Ectodermal cell (in vitro differentiated cells): ENCODE data around the gene SNX10.

Source experiments
- H3K27ac ChIP-seq: 2 replicates; pipeline ENCODE4 v1.7.0; 2013; ENCODE audit warnings: mild to moderate bottlenecking, low read depth, low read length; ENCODE audit not compliant: insufficient read depth, poor library complexity, severe bottlenecking
- H3K27me3 ChIP-seq: 2 replicates; pipeline ENCODE4 v1.7.0; 2013; ENCODE audit warnings: mild to moderate bottlenecking, low read length; ENCODE audit not compliant: insufficient read depth, control insufficient read depth, poor library complexity, severe bottlenecking
- H3K36me3 ChIP-seq: one replicate; pipeline ENCODE4 v1.7.0; 2013; ENCODE audit warnings: low read length; ENCODE audit not compliant: control insufficient read depth, insufficient read depth
- H3K4me1 ChIP-seq: one replicate; pipeline ENCODE4 v1.7.0; 2013; ENCODE audit warnings: low read length; ENCODE audit not compliant: control insufficient read depth, insufficient read depth
- H3K4me3 ChIP-seq: 2 replicates; pipeline ENCODE4 v1.7.0; 2013; ENCODE audit warnings: low read depth, low read length, control low read depth; ENCODE audit not compliant: insufficient read depth
- H3K9me3 ChIP-seq: 2 replicates; pipeline ENCODE4 v1.7.0; 2013; ENCODE audit warnings: mild to moderate bottlenecking, low read length, moderate library complexity; ENCODE audit not compliant: control insufficient read depth
- WGBS, 2 experiments: methylation state at CpG; one replicate each; pipeline ENCODE4 v1.1.7; 2013; ENCODE audit warnings: missing lambda C conversion rate in 2 of 2; 5-methylcytosine and 5-hydroxymethylcytosine counted together

Gene SNX10

DNA sequence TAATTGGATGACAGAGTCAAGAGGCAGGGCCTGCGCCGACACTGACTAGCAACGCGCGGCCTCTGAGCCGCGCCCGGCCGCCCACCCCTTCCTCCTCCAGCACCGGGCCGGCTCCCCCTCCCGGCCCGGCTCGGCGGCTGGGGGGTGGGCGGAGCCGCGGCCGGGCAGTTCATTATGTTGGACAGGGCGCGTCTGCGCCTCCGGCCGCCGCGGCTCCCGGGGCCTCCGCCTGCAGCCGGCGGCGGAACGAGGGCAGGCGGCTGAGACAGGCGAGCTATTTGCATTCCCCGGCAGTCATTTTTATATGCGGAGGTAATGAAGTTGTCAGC, 106.7 kb downstream of the SNX10 start:
- 0% methylated on average over 36 of the region's 36 CpGs for WGBS, 2 experiments
- no peaks in the 10 kb centered on the region for H3K27me3 ChIP-seq
- H3K4me3 ChIP-seq, result peak overlapping the region; percentile 68
- peaks cover 12% of the 10 kb centered on the region for H3K4me1 ChIP-seq
- peak overlapping the region; percentile 94 for H3K27ac ChIP-seq
- H3K36me3 ChIP-seq, result no peaks in the 10 kb centered on the region
- no peaks in the 10 kb centered on the region for H3K9me3 ChIP-seq

DNA sequence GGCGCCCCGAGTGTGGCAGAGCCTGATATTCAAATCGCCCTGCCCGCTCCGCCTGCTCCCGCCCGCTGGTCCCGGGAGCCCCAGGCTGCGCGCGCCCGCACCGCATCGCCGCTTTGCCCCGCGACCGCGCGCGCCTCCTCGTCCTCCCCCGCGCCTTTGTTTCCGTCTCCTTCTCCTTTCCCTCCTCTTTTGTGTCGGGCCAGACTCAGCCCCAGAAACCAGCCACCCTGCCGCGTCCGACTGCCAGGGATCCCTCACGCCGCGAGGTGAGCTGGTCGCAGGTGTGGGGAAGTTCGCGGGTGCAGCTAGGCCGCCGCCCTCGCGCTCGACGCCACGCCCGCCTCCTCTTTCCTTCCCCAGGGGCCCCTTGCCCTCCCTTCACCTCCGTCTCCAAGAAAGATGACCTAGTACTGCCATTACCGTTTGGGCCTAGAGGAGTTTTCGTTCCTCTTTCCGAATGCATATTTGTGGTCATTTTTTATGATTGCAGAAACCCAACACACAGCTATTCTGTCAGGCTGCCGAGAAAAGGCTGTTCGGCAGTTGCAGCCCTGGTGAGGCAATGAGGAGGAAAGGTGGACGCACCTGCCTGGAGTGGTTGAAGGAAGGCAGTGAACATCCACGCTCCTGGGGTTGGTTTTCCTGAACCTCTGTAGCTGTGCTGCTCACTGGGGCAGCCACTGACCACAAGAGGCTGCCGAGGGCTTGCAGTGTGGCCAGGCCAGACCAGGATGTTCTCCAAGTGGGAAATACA, 107.3 kb downstream of the SNX10 start:
- H3K4me3 ChIP-seq, result peak overlapping the region; percentile 68
- no peaks in the 10 kb centered on the region for H3K36me3 ChIP-seq
- no peaks in the 10 kb centered on the region for H3K27me3 ChIP-seq
- H3K9me3 ChIP-seq, result no peaks in the 10 kb centered on the region
- 3% methylated on average over 52 of the region's 52 CpGs for WGBS, 2 experiments
- H3K27ac ChIP-seq, result peak overlapping the region; percentile 94
- H3K4me1 ChIP-seq, result peaks cover 12% of the 10 kb centered on the region

GRCh38 chr7:26399736-26400135, 108.1 kb downstream of the SNX10 start:
- WGBS, 2 experiments, result 93 to 97% methylated on average over 1 of the region's 1 CpG
- Histone ChIP-seq H3K36me3 (no peaks in the 10 kb centered on the region), H3K27me3 (no peaks in the 10 kb centered on the region), H3K27ac (no peak overlapping the region), H3K9me3 (no peaks in the 10 kb centered on the region), H3K4me1 (peaks cover 12% of the 10 kb centered on the region), H3K4me3 (peak overlapping the region; percentile 68)

DNA sequence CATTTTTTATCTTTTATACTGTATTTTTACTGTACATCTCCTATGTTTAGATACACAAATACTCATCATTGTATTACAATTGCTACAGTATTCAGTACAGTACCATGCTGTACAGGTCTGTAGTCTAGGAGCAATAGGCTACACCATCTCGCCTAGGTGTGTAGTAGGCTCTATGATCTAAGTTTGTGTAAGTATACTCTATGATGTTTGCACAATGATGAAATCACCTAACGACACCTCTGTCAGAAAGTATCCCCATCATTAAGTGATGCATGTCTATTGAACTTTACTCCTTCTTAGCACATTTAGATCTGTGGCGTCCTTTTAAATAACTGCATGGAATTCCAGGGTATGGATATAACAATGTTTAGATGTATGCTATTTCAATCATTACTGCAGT, 112.0 kb downstream of the SNX10 start:
- no peak overlapping the region for H3K27ac ChIP-seq
- no peak overlapping the region for H3K4me3 ChIP-seq
- WGBS, 2 experiments, result 93 to 98% methylated on average over 2 to 3 of the region's 3 CpGs
- peaks cover 8% of the 10 kb centered on the region for H3K4me1 ChIP-seq
- H3K36me3 ChIP-seq, result no peaks in the 10 kb centered on the region
- H3K27me3 ChIP-seq, result no peaks in the 10 kb centered on the region
- H3K9me3 ChIP-seq, result no peaks in the 10 kb centered on the region

- Histone ChIP-seq H3K36me3 (no peaks in the 10 kb centered on the region), H3K27ac (no peak overlapping the region), H3K4me3 (no peak overlapping the region), H3K27me3 (no peaks in the 10 kb centered on the region), H3K9me3 (no peaks in the 10 kb centered on the region), H3K4me1 (peaks cover 8% of the 10 kb centered on the region)
- WGBS, 2 experiments, result 92 to 95% methylated on average over 10 of the region's 10 CpGs
Measured at GRCh38 chr7:26404189-26404996, 112.7 kb downstream of the SNX10 start.

- Histone ChIP-seq H3K9me3 (no peaks in the 10 kb centered on the region), H3K27ac (no peak overlapping the region), H3K4me3 (no peak overlapping the region), H3K36me3 (no peaks in the 10 kb centered on the region), H3K27me3 (no peaks in the 10 kb centered on the region), H3K4me1 (no peaks in the 10 kb centered on the region)
- 94 to 100% methylated on average over 2 of the region's 2 CpGs for WGBS, 2 experiments
Measured at GRCh38 chr7:26406433-26406832, 114.8 kb downstream of the SNX10 start.

- no peaks in the 10 kb centered on the region for H3K27me3 ChIP-seq
- no peak overlapping the region for H3K4me3 ChIP-seq
- H3K9me3 ChIP-seq, result no peaks in the 10 kb centered on the region
- H3K4me1 ChIP-seq, result no peaks in the 10 kb centered on the region
- no peak overlapping the region for H3K27ac ChIP-seq
- no peaks in the 10 kb centered on the region for H3K36me3 ChIP-seq
- 93 to 94% methylated on average over 5 of the region's 5 CpGs for WGBS, 2 experiments
Measured at GRCh38 chr7:26409661-26410547, 118.2 kb downstream of the SNX10 start.

- no peaks in the 10 kb centered on the region for H3K4me1 ChIP-seq
- H3K4me3 ChIP-seq, result no peak overlapping the region
- H3K27ac ChIP-seq, result no peak overlapping the region
- H3K36me3 ChIP-seq, result no peaks in the 10 kb centered on the region
- 94 to 95% methylated on average over 3 of the region's 3 CpGs for WGBS, 2 experiments
- H3K9me3 ChIP-seq, result no peaks in the 10 kb centered on the region
- H3K27me3 ChIP-seq, result no peaks in the 10 kb centered on the region
Measured at GRCh38 chr7:26413007-26413691, 121.5 kb downstream of the SNX10 start.

- H3K36me3 ChIP-seq, result no peaks in the 10 kb centered on the region
- no peaks in the 10 kb centered on the region for H3K27me3 ChIP-seq
- H3K4me3 ChIP-seq, result no peak overlapping the region
- 90 to 100% methylated on average over 1 of the region's 1 CpG for WGBS, 2 experiments
- H3K27ac ChIP-seq, result no peak overlapping the region
- H3K9me3 ChIP-seq, result no peaks in the 10 kb centered on the region
- H3K4me1 ChIP-seq, result peaks cover 8% of the 10 kb centered on the region
Measured at GRCh38 chr7:26416004-26416403, 124.3 kb downstream of the SNX10 start.
